Esophagus muscularis mucosa (tissue), 3 donors: Measurements from ENCODE around the gene MYO6.

Experiments
- POLR2A ChIP-seq: fragments of 450-650 bp; IDR thresholded peaks from one replicate; pipeline ENCODE4 v1.6.1; 2017; ENCODE audit warnings: antibody characterized with exemption, moderate library complexity, mild to moderate bottlenecking, low read depth
- TF ChIP-seq, protein P1 (sequence below), 3 experiments: fragments of 200-600 bp in 2 of 3; fragments of 450-650 bp in 1 of 3; sonication (generic) in 2 of 3; IDR thresholded peaks; one replicate each; pipeline ENCODE4 v1.5.1; 2017 to 2019; ENCODE audit warnings: antibody characterized with exemption in 3 of 3, mild to moderate bottlenecking in 2 of 3, moderate library complexity in 1 of 3

DNA sequence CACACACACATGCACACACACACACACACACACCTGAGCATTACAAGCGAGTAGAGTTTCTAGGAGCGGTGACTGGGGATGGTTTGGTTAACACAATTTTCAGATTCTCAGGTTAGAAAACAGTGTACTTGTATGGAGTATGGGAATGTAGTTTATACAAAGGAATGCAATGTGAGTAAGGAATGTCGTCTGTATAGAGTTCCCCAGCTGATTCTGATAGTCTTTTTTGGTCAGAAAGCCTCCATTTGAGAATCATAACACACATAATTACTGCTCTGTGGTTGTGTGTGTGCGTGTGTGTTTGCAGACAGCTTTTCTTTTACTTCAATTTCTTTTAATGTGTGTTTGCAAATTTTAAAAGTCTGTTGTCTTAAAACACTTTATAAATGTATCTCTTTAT lies 93.2 kb downstream of the MYO6 start:
- TF ChIP-seq, protein P1, sequence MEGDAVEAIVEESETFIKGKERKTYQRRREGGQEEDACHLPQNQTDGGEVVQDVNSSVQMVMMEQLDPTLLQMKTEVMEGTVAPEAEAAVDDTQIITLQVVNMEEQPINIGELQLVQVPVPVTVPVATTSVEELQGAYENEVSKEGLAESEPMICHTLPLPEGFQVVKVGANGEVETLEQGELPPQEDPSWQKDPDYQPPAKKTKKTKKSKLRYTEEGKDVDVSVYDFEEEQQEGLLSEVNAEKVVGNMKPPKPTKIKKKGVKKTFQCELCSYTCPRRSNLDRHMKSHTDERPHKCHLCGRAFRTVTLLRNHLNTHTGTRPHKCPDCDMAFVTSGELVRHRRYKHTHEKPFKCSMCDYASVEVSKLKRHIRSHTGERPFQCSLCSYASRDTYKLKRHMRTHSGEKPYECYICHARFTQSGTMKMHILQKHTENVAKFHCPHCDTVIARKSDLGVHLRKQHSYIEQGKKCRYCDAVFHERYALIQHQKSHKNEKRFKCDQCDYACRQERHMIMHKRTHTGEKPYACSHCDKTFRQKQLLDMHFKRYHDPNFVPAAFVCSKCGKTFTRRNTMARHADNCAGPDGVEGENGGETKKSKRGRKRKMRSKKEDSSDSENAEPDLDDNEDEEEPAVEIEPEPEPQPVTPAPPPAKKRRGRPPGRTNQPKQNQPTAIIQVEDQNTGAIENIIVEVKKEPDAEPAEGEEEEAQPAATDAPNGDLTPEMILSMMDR (IDR thresholded peaks at IDR 0.05) = no peak
- TF ChIP-seq POLR2A = no peak
